Endothelial cell of umbilical vein (primary cell): ENCODE measurements around the gene RFC3. TPM values are rescaled to one million over a fixed set of nuclear protein-coding genes. Genes with fewer than 3 reads are reported as not detected.

Source experiments
- BruUV-seq: library from RNA; stranded (reverse); fragments of 400-500 nt; replicated peaks from 2 replicates; lab custom pipeline; 2021; lab: Mats Ljungman, UMichigan
- CTCF ChIA-PET: fragments of 300-600, 350-600 bp; sonication (Branson Sonifier 250); formaldehyde crosslinking; loops from one replicate; lab custom pipeline; 2021; ENCODE audit warnings: antibody characterized with exemption, inconsistent platforms; lab: Charles Lee
- POLR2A ChIA-PET: fragments of 300-600, 350-600 bp; sonication (Branson Sonifier 250); formaldehyde crosslinking; loops from one replicate; lab custom pipeline; 2021; ENCODE audit warnings: antibody characterized with exemption, inconsistent platforms; lab: Charles Lee
- DNase-seq: peaks from one replicate; pipeline ENCODE4 v3.0.0-alpha.2; 2011; ENCODE audit warnings: low read depth, low spot score
- FAIRE-seq: peaks from 2 replicates; lab custom pipeline; 2011; peaks lifted over from hg19 to GRCh38; lab: Jason Lieb, UNC
- H2AFZ ChIP-seq: 2 replicates; pipeline ENCODE4 v1.6.0; 2012; ENCODE audit warnings: low read depth, low read length, control low read depth, inconsistent platforms
- H3K27ac ChIP-seq: 2 replicates; pipeline ENCODE4 v1.5.1; 2011; ENCODE audit warnings: low read depth, mild to moderate bottlenecking, control low read depth, low read length, moderate library complexity; ENCODE audit not compliant: insufficient read depth
- H3K27me3 ChIP-seq, 2 experiments: 2 replicates each; pipeline versions ENCODE4 v1.6.0 to v1.6.1; 2011; ENCODE audit warnings: low read length in 2 of 2, mixed read lengths in 1 of 2; ENCODE audit not compliant: control insufficient read depth in 2 of 2, insufficient read depth in 2 of 2
- H3K36me3 ChIP-seq, 2 experiments: 2 replicates in 1 of 2; 3 replicates in 1 of 2; pipeline ENCODE4 v1.5.1; 2011; ENCODE audit warnings: low read length in 2 of 2, mild to moderate bottlenecking in 1 of 2, moderate library complexity in 1 of 2; ENCODE audit not compliant: control insufficient read depth in 2 of 2, insufficient read depth in 2 of 2; ENCODE audit errors: extremely low read depth in 1 of 2
- H3K4me1 ChIP-seq: 3 replicates; pipeline ENCODE4 v1.5.1; 2011; ENCODE audit warnings: mild to moderate bottlenecking, low read length; ENCODE audit not compliant: control insufficient read depth, insufficient read depth; ENCODE audit errors: extremely low read depth
- H3K4me2 ChIP-seq: 2 replicates; pipeline ENCODE4 v1.6.1; 2011; ENCODE audit warnings: low read length, control low read depth, mixed read lengths; ENCODE audit not compliant: insufficient read depth
- H3K4me3 ChIP-seq, 3 experiments: fragments of 200-600 bp in 1 of 3; sonication (generic), shearing (Covaris generic) in 1 of 3; replicated peaks in 1 of 3; 2 replicates each; pipeline ENCODE4 v1.5.1; 2011 to 2016; ENCODE audit warnings: control low read depth in 3 of 3, low read length in 3 of 3, mild to moderate bottlenecking in 2 of 3, inconsistent platforms in 1 of 3, low read depth in 1 of 3, moderate library complexity in 1 of 3; ENCODE audit not compliant: insufficient read depth in 1 of 3
- H3K79me2 ChIP-seq: 2 replicates; pipeline ENCODE4 v1.6.0; 2012; ENCODE audit warnings: low read length, inconsistent platforms; ENCODE audit not compliant: control insufficient read depth, insufficient read depth
- H3K9ac ChIP-seq: replicated peaks from 2 replicates; pipeline ENCODE3; 2011; ENCODE audit warnings: low read length, control low read depth; ENCODE audit not compliant: insufficient read depth; ENCODE audit errors: extremely low read depth
- H3K9me1 ChIP-seq: replicated peaks from 3 replicates; pipeline ENCODE4 v1.6.0; 2011; ENCODE audit warnings: mild to moderate bottlenecking, low read length; ENCODE audit not compliant: control insufficient read depth, insufficient read depth; ENCODE audit errors: extremely low read depth
- H3K9me3 ChIP-seq: replicated peaks from 2 replicates; pipeline ENCODE4 v1.5.1; 2012; ENCODE audit warnings: low read length, inconsistent platforms; ENCODE audit not compliant: control insufficient read depth, insufficient read depth
- H4K20me1 ChIP-seq: replicated peaks from 2 replicates; pipeline ENCODE3; 2011; ENCODE audit warnings: mild to moderate bottlenecking, low read length; ENCODE audit not compliant: control insufficient read depth, insufficient read depth; ENCODE audit errors: extremely low read depth
- EZH2 ChIP-seq: IDR thresholded peaks from 2 replicates; pipeline ENCODE4 v1.6.1; 2012; ENCODE audit warnings: borderline replicate concordance, low read depth, mild to moderate bottlenecking, moderate library complexity, low read length, inconsistent platforms; ENCODE audit not compliant: severe bottlenecking
- FOS ChIP-seq: IDR thresholded peaks from 2 replicates; pipeline ENCODE4 v1.6.1; 2011; ENCODE audit warnings: mild to moderate bottlenecking, low read length, moderate library complexity, borderline replicate concordance; ENCODE audit not compliant: insufficient read depth
- GATA2 ChIP-seq: IDR thresholded peaks from 2 replicates; pipeline ENCODE4 v1.7.0; 2011; ENCODE audit warnings: low read depth, mild to moderate bottlenecking, moderate library complexity, mixed read lengths, low read length; ENCODE audit not compliant: insufficient read length, insufficient read depth
- JUN ChIP-seq: IDR thresholded peaks from 2 replicates; pipeline ENCODE4 v1.6.1; 2011; ENCODE audit warnings: borderline replicate concordance, low read depth; ENCODE audit not compliant: insufficient read length, insufficient read depth
- MYC ChIP-seq: IDR thresholded peaks from one replicate; pipeline ENCODE4 v1.6.1; 2011; ENCODE audit warnings: mild to moderate bottlenecking, low read depth, low read length
- POLR2A ChIP-seq: IDR thresholded peaks from 2 replicates; pipeline ENCODE4 v1.6.1; 2012; ENCODE audit warnings: low read depth, mild to moderate bottlenecking, control low read depth, low read length
- POLR2AphosphoS5 ChIP-seq: IDR thresholded peaks from 2 replicates; pipeline ENCODE4 v1.6.1; 2012; ENCODE audit warnings: low read depth, mild to moderate bottlenecking, control low read depth, low read length, moderate library complexity; ENCODE audit not compliant: insufficient read depth
- dilution Hi-C: fragments of 300-500 bp; cut with MboI; formaldehyde crosslinking; loops from one replicate; pipeline ENCODE4 v1.15.0; 2019; ENCODE audit warnings: low sequenced_read_pairs; ENCODE audit not compliant: extremely low pct_ligation_motif_present
- intact Hi-C: fragments of 100-400 bp; cut with micrococcal nuclease; formaldehyde crosslinking; loops from one replicate; pipeline ENCODE4 v1.10.0; 2022
- polyA plus RNA-seq, 4 experiments: library from polyadenylated mRNA; depleted of rRNA in 3 of 4; stranded (reverse) in 3 of 4; unstranded in 1 of 4; fragments of >200 nt; gene quantifications; 2 replicates each; pipeline versions ENCODE4 v1.2.1 to v1.2.3, GENCODE V29; 2011 to 2012; ENCODE audit warnings: missing spikeins in 1 of 4
- total RNA-seq: library from RNA; stranded (reverse); gene quantifications from 2 replicates; pipeline ENCODE4 v1.2.3, GENCODE V29; 2021
- TF ChIP-seq, protein P1 (sequence below), 2 donors: IDR thresholded peaks; 1 replicate in 1 of 2; 2 replicates in 1 of 2; pipeline ENCODE4 v1.5.1; 2011; ENCODE audit warnings: low read length in 2 of 2, mild to moderate bottlenecking in 2 of 2, moderate library complexity in 2 of 2, control low read depth in 1 of 2, inconsistent platforms in 1 of 2, low read depth in 1 of 2; ENCODE audit not compliant: insufficient read depth in 1 of 2; ENCODE audit errors: extremely low read depth in 1 of 2
- TF ChIP-seq, protein P2 (sequence below): IDR thresholded peaks from 2 replicates; pipeline ENCODE4 v1.6.1; 2011; ENCODE audit not compliant: insufficient read depth, insufficient read length

Gene RFC3
- total and polyA plus RNA-seq, 2 donors (not counting 3 experiments of a cell fraction or from before 2014, with no cell fraction given), result 7.3 to 17.9 TPM

DNA sequence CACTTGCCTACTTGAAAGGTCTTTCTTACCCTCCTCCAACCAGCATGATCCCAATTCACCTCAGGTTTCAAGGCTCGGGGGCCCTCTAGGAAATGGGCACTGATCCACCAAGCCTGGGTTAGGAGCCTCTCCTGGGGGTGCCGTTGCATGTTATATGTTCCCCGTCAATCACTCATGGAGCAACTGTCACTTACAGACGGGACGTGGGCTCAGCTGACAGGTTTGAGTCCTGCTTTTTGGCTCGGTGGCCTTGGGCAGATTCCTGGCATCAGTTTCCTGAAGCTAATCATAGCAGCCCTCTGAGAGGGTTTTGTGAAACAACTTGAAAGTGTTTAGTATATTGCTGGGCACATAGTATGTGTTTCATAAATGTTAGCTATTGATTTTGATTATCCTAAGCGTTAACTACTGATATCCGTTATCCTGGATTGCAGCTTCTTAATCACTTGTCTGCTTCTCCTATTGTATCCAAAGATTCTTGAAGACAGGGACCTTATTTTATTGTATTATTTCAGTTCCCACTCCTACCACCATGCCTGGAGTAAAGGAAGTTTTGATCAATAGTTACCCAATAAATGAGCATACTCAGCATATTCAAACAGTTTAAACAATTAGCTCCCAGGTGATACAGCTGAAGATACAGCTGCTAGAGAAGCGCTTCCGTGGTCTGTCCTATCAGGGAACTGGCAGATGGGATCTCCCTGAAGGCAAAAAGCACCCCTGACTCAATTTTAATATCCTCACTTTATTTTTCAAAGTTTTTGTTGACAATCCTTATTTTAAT is 57.9 kb downstream of the RFC3 start:
- no peak for DNase-seq
- dilution Hi-C loops, result no loop called here
- H3K9ac ChIP-seq, result no peak overlapping the region
- H3K9me1 ChIP-seq, result no peaks in the 10 kb centered on the region
- H2AFZ ChIP-seq, result no peak overlapping the region
- intact Hi-C loops, result loop anchor here (2.0 to 5.0 kb wide), 5 partner anchors 43 to 1846 kb away; no protein-coding TSS in a partner anchor
- H3K27me3 ChIP-seq, result no peaks in the 10 kb centered on the region
- no peaks in the 10 kb centered on the region for H3K9me3 ChIP-seq
- no TSS peak for BruUV-seq
- H3K4me1 ChIP-seq, result peaks cover 17% of the 10 kb centered on the region
- no peak overlapping the region for H3K4me3 ChIP-seq
- no peak overlapping the region for H3K27ac ChIP-seq
- no peak overlapping the region for H3K4me2 ChIP-seq
- ChIA-PET POLR2A (no interaction called here), CTCF (interaction anchor here (0.8 to 2.0 kb wide), 5 partner anchors 9 to 1913 kb away, joined by 3 to 8 read pairs (median 4); no protein-coding TSS in a partner anchor)
- H3K36me3 ChIP-seq, result no peaks in the 10 kb centered on the region
- TF ChIP-seq POLR2AphosphoS5 (no peak), FOS (no peak), POLR2A (no peak), EZH2 (no peak), JUN (no peak), MYC (no peak), GATA2 (no peak)
- TF ChIP-seq, protein P1, sequence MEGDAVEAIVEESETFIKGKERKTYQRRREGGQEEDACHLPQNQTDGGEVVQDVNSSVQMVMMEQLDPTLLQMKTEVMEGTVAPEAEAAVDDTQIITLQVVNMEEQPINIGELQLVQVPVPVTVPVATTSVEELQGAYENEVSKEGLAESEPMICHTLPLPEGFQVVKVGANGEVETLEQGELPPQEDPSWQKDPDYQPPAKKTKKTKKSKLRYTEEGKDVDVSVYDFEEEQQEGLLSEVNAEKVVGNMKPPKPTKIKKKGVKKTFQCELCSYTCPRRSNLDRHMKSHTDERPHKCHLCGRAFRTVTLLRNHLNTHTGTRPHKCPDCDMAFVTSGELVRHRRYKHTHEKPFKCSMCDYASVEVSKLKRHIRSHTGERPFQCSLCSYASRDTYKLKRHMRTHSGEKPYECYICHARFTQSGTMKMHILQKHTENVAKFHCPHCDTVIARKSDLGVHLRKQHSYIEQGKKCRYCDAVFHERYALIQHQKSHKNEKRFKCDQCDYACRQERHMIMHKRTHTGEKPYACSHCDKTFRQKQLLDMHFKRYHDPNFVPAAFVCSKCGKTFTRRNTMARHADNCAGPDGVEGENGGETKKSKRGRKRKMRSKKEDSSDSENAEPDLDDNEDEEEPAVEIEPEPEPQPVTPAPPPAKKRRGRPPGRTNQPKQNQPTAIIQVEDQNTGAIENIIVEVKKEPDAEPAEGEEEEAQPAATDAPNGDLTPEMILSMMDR (IDR thresholded peaks at IDR 0.05; ENCODE audit: extremely low read depth in 1 of 2, insufficient read depth in 1 of 2, low read depth in 1 of 2, low read length in 2 of 2), result no peak
- TF ChIP-seq, protein P2, sequence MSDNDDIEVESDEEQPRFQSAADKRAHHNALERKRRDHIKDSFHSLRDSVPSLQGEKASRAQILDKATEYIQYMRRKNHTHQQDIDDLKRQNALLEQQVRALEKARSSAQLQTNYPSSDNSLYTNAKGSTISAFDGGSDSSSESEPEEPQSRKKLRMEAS, result no peak
- H4K20me1 ChIP-seq, result no peaks in the 10 kb centered on the region
- no peak for FAIRE-seq
- H3K79me2 ChIP-seq, result no peaks in the 10 kb centered on the region
